Measurements from ENCODE around the gene SETD1B. TPM values are rescaled to one million over a fixed set of nuclear protein-coding genes. Genes with fewer than 3 reads are reported as not detected.

The SETD1B gene
- total and polyA plus RNA-seq, 2 donors (not counting 1 experiment from before 2014, with no cell fraction given) = 7.9 to 61.4 TPM

- POLR2A ChIA-PET = no interaction called here
- no peaks in the 10 kb centered on the region for H3K4me1 Mint-ChIP-seq
- H3K4me3 Mint-ChIP-seq = no peak overlapping the region
Observed at GRCh38 chr12:121765573-121765972, 38.2 kb upstream of the SETD1B start.

More at GRCh38 chr12:121765573-121765972, 38.2 kb upstream of the SETD1B start:
- no peak for TF ChIP-seq EZH2 (IDR thresholded peaks at IDR 0.05; ENCODE audit: borderline replicate concordance, insufficient read depth, low read depth, low read length, poor library complexity, severe bottlenecking)
- TF ChIP-seq CTCF (IDR thresholded peaks at IDR 0.05) = no peak
- Histone ChIP-seq H3K27ac (ENCODE audit: low read length in 2 of 2) (no peak overlapping the region), H3K4me3 (ENCODE audit: control extremely low read depth in 1 of 5, extremely low read depth in 1 of 5, insufficient read depth in 1 of 5, low read depth in 2 of 5, low read length in 4 of 5) (no peak overlapping the region), H3K4me2 (replicated peaks; ENCODE audit: low read depth, low read length, poor library complexity, severe bottlenecking) (no peak overlapping the region), H4K20me1 (ENCODE audit: control insufficient read depth, insufficient read depth, low read length, poor library complexity, severe bottlenecking) (no peaks in the 10 kb centered on the region), H3K27me3 (replicated peaks in 1 of 4; ENCODE audit: control extremely low read depth in 1 of 4, control insufficient read depth in 3 of 4, insufficient read depth in 4 of 4, low read length in 3 of 4) (no peaks in the 10 kb centered on the region), H3K36me3 (replicated peaks in 1 of 2; ENCODE audit: control extremely low read depth in 1 of 2, control insufficient read depth in 1 of 2, extremely low read depth in 1 of 2, insufficient read depth in 2 of 2, low read length in 1 of 2) (no peaks in the 10 kb centered on the region), H3K9ac (ENCODE audit: low read length) (no peak overlapping the region), H3K9me3 (ENCODE audit: control extremely low read depth in 1 of 3, control insufficient read depth in 2 of 3, insufficient read depth in 1 of 3, low read length in 2 of 3) (no peaks in the 10 kb centered on the region), H3K79me2 (ENCODE audit: control insufficient read depth, insufficient read depth, low read length) (no peaks in the 10 kb centered on the region), H3K4me1 (ENCODE audit: control insufficient read depth in 2 of 2, insufficient read depth in 2 of 2, low read length in 2 of 2) (no peaks in the 10 kb centered on the region), H2AFZ (ENCODE audit: insufficient read depth, low read depth, low read length, poor library complexity, severe bottlenecking) (no peak overlapping the region)
- DNase-seq = no peak
- intact Hi-C loops (cut with micrococcal nuclease) = no loop called here
- no peak overlapping the region for H3K27ac Mint-ChIP-seq
- no peak for ATAC-seq (ENCODE audit: low read depth)
- WGBS (ENCODE audit: insufficient coverage) = 100% methylated on average over 2 of the region's 5 CpGs
- H3K9me3 Mint-ChIP-seq (ENCODE audit: insufficient read depth) = no peaks in the 10 kb centered on the region
- CTCF ChIA-PET = interaction anchor here (0.6 to 1.5 kb wide), 3 partner anchors 29 to 213 kb away, joined by 3 to 5 read pairs (median 3); no protein-coding TSS in a partner anchor
- H3K27me3 Mint-ChIP-seq = no peaks in the 10 kb centered on the region
